Right atrium auricular region (tissue), 2 donors: ENCODE measurements around the gene DYNLT2. TPM values are rescaled to one million over a fixed set of nuclear protein-coding genes. Genes with fewer than 3 reads are reported as not detected.
"Not testable (repeated sequence)": the region's sequence is repeated elsewhere in the genome, so short reads cannot be mapped to it uniquely, and the experiment has no call there.

Experiments
- DNase-seq: peaks from one replicate; pipeline ENCODE4 v3.0.0-alpha.2; 2019; ENCODE audit warnings: low spot score
- H3K27ac ChIP-seq, 2 donors: fragments of 200-600 bp; sonication (generic); 1 replicate in 1 of 2; 2 replicates in 1 of 2; pipeline ENCODE4 v1.5.1; 2016 to 2019
- H3K27me3 ChIP-seq, 2 donors: fragments of 200-600 bp; sonication (generic); one replicate each; pipeline versions ENCODE4 v1.5.1 to v1.6.0; 2017 to 2019
- H3K36me3 ChIP-seq: fragments of 200-600 bp; sonication (generic); one replicate; pipeline ENCODE4 v1.5.1; 2016
- H3K4me1 ChIP-seq, 2 donors: fragments of 200-600 bp; sonication (generic); one replicate each; pipeline versions ENCODE4 v1.5.1 to v1.6.0; 2017 to 2019
- H3K4me3 ChIP-seq, 2 donors: fragments of 200-600 bp; sonication (generic); 1 replicate in 1 of 2; 2 replicates in 1 of 2; pipeline ENCODE4 v1.5.1; 2017 to 2019; ENCODE audit warnings: mild to moderate bottlenecking in 1 of 2, moderate library complexity in 1 of 2
- H3K9me3 ChIP-seq, 2 donors: fragments of 200-600 bp; sonication (generic); one replicate each; pipeline ENCODE4 v1.5.1; 2019
- CTCF ChIP-seq, 2 donors: fragments of 200-600 bp; sonication (generic); IDR thresholded peaks; one replicate each; pipeline ENCODE4 v1.5.1; 2019; ENCODE audit warnings: antibody characterized with exemption in 2 of 2
- total RNA-seq, 2 donors: library from RNA; depleted of rRNA; stranded (reverse); fragments of >200 nt; gene quantifications; one replicate each; pipeline ENCODE4 v1.1.0, GENCODE V29; 2016

The DYNLT2 gene
- total RNA-seq, 2 donors from 2014 or later: 0.20 to 0.33 TPM

GRCh38 chr6:169697115-169697514 lies 54.3 kb downstream of the DYNLT2 start:
- H3K4me1 ChIP-seq: peaks cover 0 to 11% of the 10 kb centered on the region in 2 donors
- TF ChIP-seq CTCF (IDR thresholded peaks at IDR 0.05): peak; percentile 27 to 41
- not testable (repeated sequence) for H3K4me3 ChIP-seq, H3K27ac ChIP-seq, H3K9me3 ChIP-seq, H3K36me3 ChIP-seq, H3K27me3 ChIP-seq, DNase-seq

GRCh38 chr6:169695131-169695530 lies 56.2 kb downstream of the DYNLT2 start:
- DNase-seq: no peak
- no peaks in the 10 kb centered on the region for H3K9me3 ChIP-seq
- H3K4me3 ChIP-seq: no peak overlapping the region
- no peaks in the 10 kb centered on the region for H3K36me3 ChIP-seq
- H3K27ac ChIP-seq: no peak overlapping the region
- no peaks in the 10 kb centered on the region for H3K27me3 ChIP-seq
- no peak for TF ChIP-seq CTCF (IDR thresholded peaks at IDR 0.05)
- no peaks in the 10 kb centered on the region for H3K4me1 ChIP-seq

GRCh38 chr6:169692516-169692915 lies 58.9 kb downstream of the DYNLT2 start:
- Histone ChIP-seq H3K36me3 (no peaks in the 10 kb centered on the region), H3K27ac (no peak overlapping the region), H3K4me1 (no peaks in the 10 kb centered on the region), H3K9me3 (no peaks in the 10 kb centered on the region), H3K27me3 (no peaks in the 10 kb centered on the region), H3K4me3 (no peak overlapping the region)
- DNase-seq: no peak
- TF ChIP-seq CTCF (IDR thresholded peaks at IDR 0.05): no peak

GRCh38 chr6:169691260-169691659 lies 60.1 kb downstream of the DYNLT2 start:
- TF ChIP-seq CTCF (IDR thresholded peaks at IDR 0.05): no peak

More at GRCh38 chr6:169691260-169691659, 60.1 kb downstream of the DYNLT2 start:
- no peaks in the 10 kb centered on the region for H3K36me3 ChIP-seq
- H3K9me3 ChIP-seq: no peaks in the 10 kb centered on the region
- no peak for DNase-seq
- no peak overlapping the region for H3K4me3 ChIP-seq
- no peaks in the 10 kb centered on the region for H3K4me1 ChIP-seq
- H3K27me3 ChIP-seq: no peaks in the 10 kb centered on the region
- H3K27ac ChIP-seq: no peak overlapping the region

Other genes with a start within 250 kb of the DYNLT2 start
- gene WDR27, start 49.5 kb downstream of the DYNLT2 start, total RNA-seq: 1 to 10 TPM; 3.5 to 4.7 TPM
- gene C6orf120, start 49.4 kb downstream of the DYNLT2 start, total RNA-seq: 10 to 100 TPM; 18.0 to 19.6 TPM
- 10 to 100 TPM; 49.9 to 54.7 TPM for gene PHF10, start 27.1 kb downstream of the DYNLT2 start, total RNA-seq
- gene ERMARD, start 50 bp upstream of the DYNLT2 start, total RNA-seq: 10 to 100 TPM in 1 of 2 donors, 1 to 10 TPM in 1; 8.6 to 11.2 TPM